Measurements from ENCODE around the gene WWC2. TPM values are rescaled to one million over a fixed set of nuclear protein-coding genes. Genes with fewer than 3 reads are reported as not detected.

Gene WWC2
- total RNA-seq, 1 experiment from 2014 or later, result 80.3 TPM

DNA sequence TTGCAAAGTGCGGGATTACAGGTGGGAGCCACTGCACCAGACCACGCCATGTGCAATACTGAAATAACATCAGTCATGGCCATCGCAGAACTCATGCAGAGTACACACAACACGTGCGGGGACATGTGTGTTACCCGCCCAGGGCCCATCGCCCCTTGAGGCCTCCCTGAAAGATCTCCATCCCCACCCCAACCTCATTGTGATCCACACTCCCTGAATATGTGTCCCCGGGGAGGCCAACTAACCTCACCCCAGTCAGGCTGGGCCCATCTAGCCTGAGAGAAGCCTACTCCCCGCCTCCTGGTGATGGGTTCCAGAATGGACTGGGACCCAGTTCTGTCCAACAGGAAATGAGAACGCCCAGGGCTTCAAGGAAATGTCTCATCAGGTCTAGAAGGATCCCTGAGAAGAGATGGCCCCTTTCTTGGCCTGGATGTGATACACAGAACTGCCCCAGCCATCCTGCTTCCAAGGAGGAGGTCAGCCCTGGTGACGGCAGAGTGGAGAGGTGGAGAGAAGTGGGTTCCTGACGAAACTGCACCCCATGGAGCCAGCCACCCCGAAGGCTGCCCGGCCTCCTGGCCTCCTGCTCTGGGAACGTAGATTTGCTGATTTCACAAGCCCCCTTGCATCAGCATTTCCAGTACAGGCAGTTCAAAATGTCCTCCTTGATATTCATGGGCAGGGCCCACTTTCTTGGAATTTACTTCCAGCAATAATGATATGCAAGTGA lies 245.6 kb downstream of the WWC2 start:
- intact Hi-C loops (cut with micrococcal nuclease; ENCODE audit: unreplicated experiment) (no loop called here), in situ Hi-C loops (cut with HindIII; ENCODE audit: low pct_unique_long_range_greater_than_20kb, low sequenced_read_pairs) (no loop called here)
- DNase-seq (ENCODE audit: low read depth, low spot score) (no peak), ATAC-seq (no peak)
- CTCF ChIA-PET, result no interaction called here
- no TSS peak for BruUV-seq (replicated peaks)
- H3K27ac ChIP-seq (ENCODE audit: low read length), result no peak overlapping the region
- H3K4me3 ChIP-seq (ENCODE audit: low read depth in 2 of 2, low read length in 2 of 2), result no peak overlapping the region
- TF ChIP-seq CTCF (IDR thresholded peaks at IDR 0.05) (no peak), SIN3A (IDR thresholded peaks at IDR 0.05; ENCODE audit: borderline replicate concordance, insufficient read depth, low read depth, low read length) (no peak), POLR2AphosphoS5 (IDR thresholded peaks at IDR 0.05; ENCODE audit: low read depth, low read length) (no peak)
- H3K36me3 ChIP-seq (ENCODE audit: control insufficient read depth, insufficient read depth, low read length), result no peaks in the 10 kb centered on the region
- H3K9me3 ChIP-seq (ENCODE audit: control insufficient read depth, insufficient read depth, low read depth, low read length), result no peaks in the 10 kb centered on the region
- H3K27me3 ChIP-seq (ENCODE audit: control insufficient read depth, insufficient read depth, low read length), result no peaks in the 10 kb centered on the region
- POLR2A ChIA-PET, result interaction anchor here (0.6 kb wide), 1 partner anchor 363 kb away, joined by 7 read pairs; no protein-coding TSS in a partner anchor
- H3K4me1 ChIP-seq (ENCODE audit: control insufficient read depth, insufficient read depth, low read length), result no peaks in the 10 kb centered on the region

GRCh38 chr4:183345261-183345660 lies 246.2 kb downstream of the WWC2 start:
- DNase-seq (ENCODE audit: low read depth, low spot score), result no peak
- ATAC-seq, result no peak
- Histone ChIP-seq H3K4me1 (ENCODE audit: control insufficient read depth, insufficient read depth, low read length) (no peaks in the 10 kb centered on the region), H3K27ac (ENCODE audit: low read length) (no peak overlapping the region), H3K36me3 (ENCODE audit: control insufficient read depth, insufficient read depth, low read length) (no peaks in the 10 kb centered on the region), H3K9me3 (ENCODE audit: control insufficient read depth, insufficient read depth, low read depth, low read length) (no peaks in the 10 kb centered on the region), H3K4me3 (ENCODE audit: low read depth in 2 of 2, low read length in 2 of 2) (no peak overlapping the region), H3K27me3 (ENCODE audit: control insufficient read depth, insufficient read depth, low read length) (no peaks in the 10 kb centered on the region)
- in situ Hi-C loops (cut with HindIII; ENCODE audit: low pct_unique_long_range_greater_than_20kb, low sequenced_read_pairs), result no loop called here
- no TSS peak for BruUV-seq (replicated peaks)
- TF ChIP-seq, protein P1, sequence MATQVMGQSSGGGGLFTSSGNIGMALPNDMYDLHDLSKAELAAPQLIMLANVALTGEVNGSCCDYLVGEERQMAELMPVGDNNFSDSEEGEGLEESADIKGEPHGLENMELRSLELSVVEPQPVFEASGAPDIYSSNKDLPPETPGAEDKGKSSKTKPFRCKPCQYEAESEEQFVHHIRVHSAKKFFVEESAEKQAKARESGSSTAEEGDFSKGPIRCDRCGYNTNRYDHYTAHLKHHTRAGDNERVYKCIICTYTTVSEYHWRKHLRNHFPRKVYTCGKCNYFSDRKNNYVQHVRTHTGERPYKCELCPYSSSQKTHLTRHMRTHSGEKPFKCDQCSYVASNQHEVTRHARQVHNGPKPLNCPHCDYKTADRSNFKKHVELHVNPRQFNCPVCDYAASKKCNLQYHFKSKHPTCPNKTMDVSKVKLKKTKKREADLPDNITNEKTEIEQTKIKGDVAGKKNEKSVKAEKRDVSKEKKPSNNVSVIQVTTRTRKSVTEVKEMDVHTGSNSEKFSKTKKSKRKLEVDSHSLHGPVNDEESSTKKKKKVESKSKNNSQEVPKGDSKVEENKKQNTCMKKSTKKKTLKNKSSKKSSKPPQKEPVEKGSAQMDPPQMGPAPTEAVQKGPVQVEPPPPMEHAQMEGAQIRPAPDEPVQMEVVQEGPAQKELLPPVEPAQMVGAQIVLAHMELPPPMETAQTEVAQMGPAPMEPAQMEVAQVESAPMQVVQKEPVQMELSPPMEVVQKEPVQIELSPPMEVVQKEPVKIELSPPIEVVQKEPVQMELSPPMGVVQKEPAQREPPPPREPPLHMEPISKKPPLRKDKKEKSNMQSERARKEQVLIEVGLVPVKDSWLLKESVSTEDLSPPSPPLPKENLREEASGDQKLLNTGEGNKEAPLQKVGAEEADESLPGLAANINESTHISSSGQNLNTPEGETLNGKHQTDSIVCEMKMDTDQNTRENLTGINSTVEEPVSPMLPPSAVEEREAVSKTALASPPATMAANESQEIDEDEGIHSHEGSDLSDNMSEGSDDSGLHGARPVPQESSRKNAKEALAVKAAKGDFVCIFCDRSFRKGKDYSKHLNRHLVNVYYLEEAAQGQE (IDR thresholded peaks at IDR 0.05; ENCODE audit: insufficient read depth in 1 of 2, low read depth in 2 of 2, low read length in 1 of 2), result no peak
- TF ChIP-seq POLR2AphosphoS5 (IDR thresholded peaks at IDR 0.05; ENCODE audit: low read depth, low read length) (no peak), SIN3A (IDR thresholded peaks at IDR 0.05; ENCODE audit: borderline replicate concordance, insufficient read depth, low read depth, low read length) (no peak), CTCF (IDR thresholded peaks at IDR 0.05) (no peak), TCF7L2 (IDR thresholded peaks at IDR 0.05; ENCODE audit: low read depth, low read length) (no peak)
- ChIA-PET CTCF (no interaction called here), POLR2A (no interaction called here)
- intact Hi-C loops (cut with micrococcal nuclease; ENCODE audit: unreplicated experiment), result no loop called here
